Nephron progenitor cell (in vitro differentiated cells): ENCODE results near the gene SPAG16.

Experiments used
- DNase-seq: peaks from one replicate; pipeline ENCODE4 v3.0.0; 2021
- H3K27ac Mint-ChIP-seq: 2 replicates; pipeline ENCODE4 v1.8.0; 2021; ENCODE audit warnings: mild to moderate bottlenecking, moderate library complexity, mixed read lengths
- H3K27me3 Mint-ChIP-seq: 2 replicates; pipeline ENCODE4 v1.8.0; 2021; ENCODE audit warnings: mild to moderate bottlenecking, low read depth, mixed read lengths; ENCODE audit not compliant: poor library complexity
- H3K36me3 Mint-ChIP-seq: 2 replicates; pipeline ENCODE4 v1.8.0; 2021; ENCODE audit warnings: low read depth, mixed read lengths
- H3K4me1 Mint-ChIP-seq: 2 replicates; pipeline ENCODE4 v1.8.0; 2021; ENCODE audit warnings: mixed read lengths
- H3K4me3 Mint-ChIP-seq: 2 replicates; pipeline ENCODE4 v1.8.0; 2021; ENCODE audit warnings: mild to moderate bottlenecking, moderate library complexity, mixed read lengths
- H3K9me3 Mint-ChIP-seq: 2 replicates; pipeline ENCODE4 v1.8.0; 2021; ENCODE audit warnings: mild to moderate bottlenecking, moderate library complexity, mixed read lengths
- TF ChIP-seq, protein P1 (sequence below): fragments of 200-600 bp; sonication (generic); IDR thresholded peaks from 2 replicates; pipeline ENCODE4 v1.5.0; 2021; ENCODE audit warnings: antibody characterized with exemption

SPAG16 gene

DNA sequence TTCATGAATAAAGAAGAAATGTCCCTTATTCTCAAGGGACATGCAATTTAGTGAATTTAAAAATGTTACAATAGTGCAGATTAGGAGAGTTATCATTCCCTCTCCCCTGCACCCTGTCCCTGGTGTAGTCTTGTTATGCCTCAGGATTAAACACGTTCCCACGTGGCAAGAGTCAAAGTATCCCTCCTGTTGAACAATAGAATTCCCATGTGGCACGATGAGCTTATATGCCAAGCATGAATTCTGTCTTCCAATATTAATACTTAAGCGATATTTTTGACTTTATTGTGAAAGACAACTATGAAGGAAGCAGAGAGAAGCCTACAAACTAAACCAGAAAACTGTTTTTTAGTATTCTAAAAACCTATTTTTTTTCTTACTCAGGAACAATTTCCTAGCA lies 36.7 kb upstream of the SPAG16 start:
- Mint-ChIP-seq H3K4me1 (peaks cover 9% of the 10 kb centered on the region), H3K4me3 (no peak overlapping the region), H3K27me3 (no peaks in the 10 kb centered on the region), H3K27ac (no peak overlapping the region), H3K9me3 (no peaks in the 10 kb centered on the region), H3K36me3 (no peaks in the 10 kb centered on the region)
- no peak for DNase-seq
- TF ChIP-seq, protein P1, sequence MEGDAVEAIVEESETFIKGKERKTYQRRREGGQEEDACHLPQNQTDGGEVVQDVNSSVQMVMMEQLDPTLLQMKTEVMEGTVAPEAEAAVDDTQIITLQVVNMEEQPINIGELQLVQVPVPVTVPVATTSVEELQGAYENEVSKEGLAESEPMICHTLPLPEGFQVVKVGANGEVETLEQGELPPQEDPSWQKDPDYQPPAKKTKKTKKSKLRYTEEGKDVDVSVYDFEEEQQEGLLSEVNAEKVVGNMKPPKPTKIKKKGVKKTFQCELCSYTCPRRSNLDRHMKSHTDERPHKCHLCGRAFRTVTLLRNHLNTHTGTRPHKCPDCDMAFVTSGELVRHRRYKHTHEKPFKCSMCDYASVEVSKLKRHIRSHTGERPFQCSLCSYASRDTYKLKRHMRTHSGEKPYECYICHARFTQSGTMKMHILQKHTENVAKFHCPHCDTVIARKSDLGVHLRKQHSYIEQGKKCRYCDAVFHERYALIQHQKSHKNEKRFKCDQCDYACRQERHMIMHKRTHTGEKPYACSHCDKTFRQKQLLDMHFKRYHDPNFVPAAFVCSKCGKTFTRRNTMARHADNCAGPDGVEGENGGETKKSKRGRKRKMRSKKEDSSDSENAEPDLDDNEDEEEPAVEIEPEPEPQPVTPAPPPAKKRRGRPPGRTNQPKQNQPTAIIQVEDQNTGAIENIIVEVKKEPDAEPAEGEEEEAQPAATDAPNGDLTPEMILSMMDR, result no peak

DNA sequence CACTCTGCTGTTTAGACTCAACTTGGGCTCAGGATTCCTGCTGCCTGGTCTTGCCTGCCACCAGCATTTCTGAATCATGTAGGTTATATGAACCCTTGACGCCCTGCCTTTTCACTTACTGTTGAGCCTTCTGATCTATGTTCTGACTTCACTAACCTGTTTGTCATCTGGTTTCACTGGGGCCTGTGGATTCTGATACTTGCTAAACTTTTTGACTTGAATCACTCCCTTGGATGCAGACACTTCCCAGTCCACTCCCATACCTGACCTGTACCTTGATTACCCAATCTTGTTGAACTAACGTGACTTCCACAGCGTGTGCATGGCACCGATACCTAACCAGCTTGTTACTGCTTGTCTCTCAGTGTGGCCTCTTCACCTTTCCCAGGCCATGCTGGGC lies 35.6 kb upstream of the SPAG16 start:
- Mint-ChIP-seq H3K4me3 (no peak overlapping the region), H3K9me3 (no peaks in the 10 kb centered on the region), H3K27ac (no peak overlapping the region), H3K4me1 (peaks cover 9% of the 10 kb centered on the region), H3K27me3 (no peaks in the 10 kb centered on the region), H3K36me3 (no peaks in the 10 kb centered on the region)
- DNase-seq, result no peak
- TF ChIP-seq, protein P1, result no peak

DNA sequence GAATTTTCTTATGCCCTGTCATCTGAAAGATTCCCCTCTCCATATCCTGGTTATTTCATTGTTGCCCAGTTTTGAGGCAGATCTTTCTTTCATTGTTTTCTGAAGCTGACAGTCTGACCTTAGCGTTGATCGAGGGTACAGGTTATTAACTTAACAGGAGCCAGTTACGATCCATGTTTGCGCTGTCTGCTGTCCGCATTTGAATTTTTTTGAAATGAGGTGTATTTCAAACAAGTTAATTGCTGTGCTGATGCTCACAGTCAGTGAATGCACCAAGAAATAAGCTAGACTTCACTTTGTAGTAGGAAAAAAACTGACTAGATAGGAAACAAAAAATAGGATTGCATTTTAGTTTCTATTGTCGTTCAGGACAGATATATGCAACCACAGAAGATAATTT lies 34.8 kb upstream of the SPAG16 start:
- Mint-ChIP-seq H3K4me1 (peaks cover 9% of the 10 kb centered on the region), H3K36me3 (no peaks in the 10 kb centered on the region), H3K9me3 (no peaks in the 10 kb centered on the region), H3K27me3 (no peaks in the 10 kb centered on the region), H3K4me3 (no peak overlapping the region), H3K27ac (no peak overlapping the region)
- DNase-seq, result no peak
- TF ChIP-seq, protein P1, result no peak

DNA sequence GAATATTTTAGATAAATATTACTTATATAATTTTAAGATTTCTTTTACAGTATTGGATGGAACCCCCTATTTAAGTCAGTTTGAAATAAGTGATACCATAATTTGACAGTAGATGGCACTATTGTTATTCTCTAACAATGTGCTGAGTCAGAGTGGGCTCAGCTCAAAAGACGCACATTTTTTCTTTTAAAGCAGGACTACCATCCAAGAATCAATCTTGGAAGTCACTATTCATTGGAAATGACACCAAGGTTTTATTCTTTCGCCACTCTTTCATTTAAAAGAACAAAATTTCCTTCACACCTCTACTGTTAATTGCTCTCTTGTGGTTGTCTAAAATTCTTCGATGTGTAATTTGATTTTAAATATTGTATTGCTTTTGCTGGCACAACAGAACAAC lies 32.6 kb upstream of the SPAG16 start:
- no peak overlapping the region for H3K27ac Mint-ChIP-seq
- H3K27me3 Mint-ChIP-seq, result no peaks in the 10 kb centered on the region
- peaks cover 4% of the 10 kb centered on the region for H3K9me3 Mint-ChIP-seq
- no peak overlapping the region for H3K4me3 Mint-ChIP-seq
- peak; percentile 14 for DNase-seq
- H3K36me3 Mint-ChIP-seq, result no peaks in the 10 kb centered on the region
- TF ChIP-seq, protein P1, result peak; percentile 75
- H3K4me1 Mint-ChIP-seq, result peaks cover 9% of the 10 kb centered on the region

DNA sequence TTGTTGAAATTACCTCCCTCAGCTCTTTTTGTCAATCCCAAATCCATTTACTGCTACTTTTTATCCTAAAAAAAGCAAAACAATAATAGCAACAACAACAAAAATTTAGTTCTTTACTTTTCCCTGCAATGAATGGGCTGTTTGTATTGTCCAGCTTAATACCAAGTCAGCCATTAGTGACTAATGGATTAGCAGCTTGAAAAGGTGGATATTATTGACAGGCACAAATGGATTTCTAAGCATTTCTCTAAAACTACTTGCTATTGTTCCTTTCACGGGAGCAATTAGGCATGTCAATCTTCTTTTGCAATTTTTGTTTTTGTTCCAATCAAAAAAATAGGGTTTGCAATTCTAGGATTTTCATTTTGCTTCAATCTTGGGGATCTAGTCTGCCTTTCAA lies 32.1 kb upstream of the SPAG16 start:
- Mint-ChIP-seq H3K4me1 (peaks cover 9% of the 10 kb centered on the region), H3K36me3 (no peaks in the 10 kb centered on the region), H3K4me3 (no peak overlapping the region), H3K9me3 (peaks cover 4% of the 10 kb centered on the region), H3K27me3 (peaks cover 5% of the 10 kb centered on the region), H3K27ac (no peak overlapping the region)
- TF ChIP-seq, protein P1, result no peak
- DNase-seq, result no peak

DNA sequence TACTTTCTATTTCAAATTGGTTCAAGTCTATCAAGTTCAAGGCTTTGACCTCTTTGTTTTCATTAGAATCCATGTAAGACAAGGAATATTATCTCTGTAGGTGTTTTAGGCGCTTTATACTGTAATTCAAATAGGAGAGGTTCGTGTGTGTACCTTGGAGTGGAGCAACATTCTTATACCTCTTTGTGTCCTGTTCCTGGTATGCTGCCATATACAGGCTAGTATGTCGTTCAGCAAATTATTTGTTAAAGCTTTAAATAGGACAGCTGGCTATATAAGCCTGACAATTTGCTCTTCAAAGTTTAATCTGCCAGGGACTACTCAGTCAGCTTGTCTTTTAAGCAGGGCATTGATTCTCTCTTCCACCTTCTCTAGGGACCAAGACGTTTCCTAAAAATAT lies 31.1 kb upstream of the SPAG16 start:
- H3K27me3 Mint-ChIP-seq, result peaks cover 6% of the 10 kb centered on the region
- no peaks in the 10 kb centered on the region for H3K36me3 Mint-ChIP-seq
- peaks cover 4% of the 10 kb centered on the region for H3K9me3 Mint-ChIP-seq
- TF ChIP-seq, protein P1, result no peak
- H3K27ac Mint-ChIP-seq, result peak overlapping the region; percentile 34
- peaks cover 9% of the 10 kb centered on the region for H3K4me1 Mint-ChIP-seq
- no peak for DNase-seq
- H3K4me3 Mint-ChIP-seq, result no peak overlapping the region
